ENCODE measurements around the gene ATN1.

ATN1 gene

GRCh38 chr12:6943722-6944380 is 16.1 kb downstream of the ATN1 start, which contains the start of the genes C12orf57 and RNU7-1:
Gene C12orf57 (plus strand): TSS chr12:6944022. CDS start chr12:6944122, 100 bp downstream.
Gene RNU7-1 (plus strand): TSS chr12:6943816.
- peak; percentile 76 for ATAC-seq
- Mint-ChIP-seq H3K4me3 (peak within 1 kb of the TSS; percentile 82 to 85), H3K4me1 (peaks cover 91% of the 10 kb centered on the region), H3K27ac (peak within 1 kb of the TSS; percentile 100), H3K9me3 (no peaks in the 10 kb centered on the region), H3K27me3 (no peaks in the 10 kb centered on the region)
- peak in 1 of 2 donors; percentile 92 for DNase-seq

- peak overlapping the region; percentile 82 to 85 for H3K4me3 Mint-ChIP-seq
- H3K27me3 Mint-ChIP-seq = no peaks in the 10 kb centered on the region
- H3K9me3 Mint-ChIP-seq = no peaks in the 10 kb centered on the region
- H3K27ac Mint-ChIP-seq = peak overlapping the region; percentile 100
- peak; percentile 92 for DNase-seq
- H3K4me1 Mint-ChIP-seq = peaks cover 91% of the 10 kb centered on the region
- peak; percentile 68 for ATAC-seq
Measured at GRCh38 chr12:6944381-6945186, 16.8 kb downstream of the ATN1 start.

- ATAC-seq = no peak
- Mint-ChIP-seq H3K4me3 (peak overlapping the region; percentile 82 to 85), H3K27ac (peak overlapping the region; percentile 88 to 95), H3K9me3 (no peaks in the 10 kb centered on the region), H3K4me1 (peaks cover 95% of the 10 kb centered on the region), H3K27me3 (no peaks in the 10 kb centered on the region)
- DNase-seq = peak in 1 of 2 donors; percentile 32
Measured at GRCh38 chr12:6945613-6946012, 17.9 kb downstream of the ATN1 start.

GRCh38 chr12:6946033-6946919 is 18.5 kb downstream of the ATN1 start:
- Mint-ChIP-seq H3K27me3 (no peaks in the 10 kb centered on the region), H3K4me3 (peak overlapping the region; percentile 82 to 85), H3K4me1 (peaks cover 92% of the 10 kb centered on the region), H3K9me3 (no peaks in the 10 kb centered on the region), H3K27ac (peak overlapping the region; percentile 88 to 95)
- ATAC-seq (peak; percentile 10), DNase-seq (peak; percentile 55 to 74)

- DNase-seq (no peak), ATAC-seq (no peak)
- H3K9me3 Mint-ChIP-seq = no peaks in the 10 kb centered on the region
- H3K4me1 Mint-ChIP-seq = peaks cover 88% of the 10 kb centered on the region
- peak overlapping the region; percentile 74 to 88 for H3K27ac Mint-ChIP-seq
- peak overlapping the region; percentile 82 to 85 for H3K4me3 Mint-ChIP-seq
- H3K27me3 Mint-ChIP-seq = no peaks in the 10 kb centered on the region
Measured at GRCh38 chr12:6946920-6947374, 19.2 kb downstream of the ATN1 start.

- Mint-ChIP-seq H3K27me3 (no peaks in the 10 kb centered on the region), H3K27ac (peak overlapping the region; percentile 1 to 63), H3K9me3 (no peaks in the 10 kb centered on the region), H3K4me1 (peaks cover 82% of the 10 kb centered on the region), H3K4me3 (peak overlapping the region; percentile 82 to 85)
- ATAC-seq (no peak), DNase-seq (no peak)
Measured at GRCh38 chr12:6947615-6948014, 19.9 kb downstream of the ATN1 start.

GRCh38 chr12:6948873-6949594 is 21.3 kb downstream of the ATN1 start:
- Mint-ChIP-seq H3K27me3 (no peaks in the 10 kb centered on the region), H3K4me3 (peak overlapping the region; percentile 82 to 85), H3K27ac (peak overlapping the region; percentile 94 to 97), H3K4me1 (peaks cover 71% of the 10 kb centered on the region), H3K9me3 (no peaks in the 10 kb centered on the region)
- ATAC-seq (no peak), DNase-seq (peak in 1 of 2 donors; percentile 45)

GRCh38 chr12:6950401-6950801 is 22.6 kb downstream of the ATN1 start:
- Mint-ChIP-seq H3K4me1 (peaks cover 72% of the 10 kb centered on the region), H3K4me3 (peak overlapping the region; percentile 93 to 95), H3K9me3 (no peaks in the 10 kb centered on the region), H3K27me3 (no peaks in the 10 kb centered on the region), H3K27ac (peak overlapping the region; percentile 87 to 94)
- peak; percentile 55 to 70 for DNase-seq
- ATAC-seq = peak; percentile 18

GRCh38 chr12:6950811-6951540 is 23.2 kb downstream of the ATN1 start, which contains the start of gene PTPN6:
Gene PTPN6 (plus strand): TSS chr12:6951356. CDS start chr12:6951513, 157 bp downstream.
- H3K27me3 Mint-ChIP-seq = no peaks in the 10 kb centered on the region
- ATAC-seq (peak; percentile 48), DNase-seq (peak; percentile 68 to 77)
- H3K27ac Mint-ChIP-seq = peak within 1 kb of the TSS; percentile 90 to 94
- peaks cover 72% of the 10 kb centered on the region for H3K4me1 Mint-ChIP-seq
- H3K9me3 Mint-ChIP-seq = no peaks in the 10 kb centered on the region
- H3K4me3 Mint-ChIP-seq = peak within 1 kb of the TSS; percentile 93 to 95

GRCh38 chr12:6951551-6952120 is 23.9 kb downstream of the ATN1 start:
- H3K27ac Mint-ChIP-seq = peak overlapping the region; percentile 90 to 94
- peaks cover 72% of the 10 kb centered on the region for H3K4me1 Mint-ChIP-seq
- peak; percentile 29 for ATAC-seq
- no peaks in the 10 kb centered on the region for H3K27me3 Mint-ChIP-seq
- H3K4me3 Mint-ChIP-seq = peak overlapping the region; percentile 93 to 95
- no peaks in the 10 kb centered on the region for H3K9me3 Mint-ChIP-seq
- DNase-seq = peak in 1 of 2 donors; percentile 46

- peak in 1 of 2 donors; percentile 40 for DNase-seq
- no peak for ATAC-seq
- peak overlapping the region; percentile 93 to 95 for H3K4me3 Mint-ChIP-seq
- no peaks in the 10 kb centered on the region for H3K27me3 Mint-ChIP-seq
- H3K27ac Mint-ChIP-seq = peak overlapping the region; percentile 90 to 94
- peaks cover 72% of the 10 kb centered on the region for H3K4me1 Mint-ChIP-seq
- no peaks in the 10 kb centered on the region for H3K9me3 Mint-ChIP-seq
Measured at GRCh38 chr12:6952121-6952862, 24.5 kb downstream of the ATN1 start.

GRCh38 chr12:6952863-6953441 is 25.2 kb downstream of the ATN1 start:
- H3K27ac Mint-ChIP-seq = peak overlapping the region; percentile 90 to 94
- peak in 1 of 2 donors; percentile 59 for DNase-seq
- H3K9me3 Mint-ChIP-seq = no peaks in the 10 kb centered on the region

More at GRCh38 chr12:6952863-6953441, 25.2 kb downstream of the ATN1 start:
- no peaks in the 10 kb centered on the region for H3K27me3 Mint-ChIP-seq
- H3K4me3 Mint-ChIP-seq = peak overlapping the region; percentile 93 to 95
- peak; percentile 2 for ATAC-seq
- peaks cover 72% of the 10 kb centered on the region for H3K4me1 Mint-ChIP-seq

Data from stimulated activated naive CD8-positive, alpha-beta T cell treated with anti-CD3 and anti-CD28 coated beads, Interleukin-15, amount 100 ng/mL, for 72 hours (primary cell).